SKM-1 treated with dmso at 0.1 percent for 144 hours (cell line): ENCODE data around the gene NCK1.

Source experiments
- DNase-seq: peaks from one replicate; lab custom pipeline; 2025; ENCODE audit not compliant: unreplicated experiment; lab: John Stamatoyannopoulos, UW

Gene NCK1

DNA sequence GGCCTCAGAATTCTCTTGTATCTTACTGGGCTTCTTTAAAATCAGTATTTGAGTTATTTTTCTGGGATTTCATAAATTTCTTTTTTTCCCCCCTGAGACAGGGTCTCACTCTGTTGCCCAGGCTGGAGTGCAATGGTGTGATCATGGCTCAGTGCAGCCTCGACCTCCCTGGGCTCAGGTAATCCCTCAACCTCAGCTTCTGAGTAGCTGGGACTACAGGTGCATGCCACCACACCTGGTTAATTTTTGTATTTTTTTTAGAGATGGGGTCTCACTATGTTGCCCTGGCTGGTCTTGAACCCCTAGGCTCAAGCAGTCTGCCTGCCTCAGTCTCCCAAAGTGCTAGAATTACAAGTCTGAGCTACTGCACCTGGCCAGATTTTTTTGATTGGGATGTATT, 43.5 kb downstream of the NCK1 start:
- DNase-seq, result no peak

- DNase-seq, result no peak
These were observed 44.7 kb downstream of the NCK1 start for GRCh38 chr3:136906725-136907124.

DNA sequence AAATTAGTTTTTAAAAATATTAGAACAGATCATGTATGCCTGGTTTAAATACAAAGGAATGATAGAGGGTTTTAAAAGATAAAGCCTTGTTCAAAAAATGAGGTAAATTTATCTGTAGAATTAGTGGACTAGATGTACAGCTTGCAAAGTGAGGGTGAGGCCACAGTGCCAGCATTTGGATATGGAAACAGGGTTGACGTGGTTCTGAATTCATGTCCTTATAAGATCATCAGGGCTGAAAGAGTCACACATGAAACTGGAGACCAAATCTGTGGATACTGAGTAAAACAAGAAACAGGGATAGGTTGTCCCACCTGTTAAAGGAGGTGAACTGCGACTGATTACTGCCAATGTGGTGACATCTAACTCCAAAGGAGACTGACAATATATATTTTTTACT, 46.3 kb downstream of the NCK1 start:
- DNase-seq, result no peak

DNA sequence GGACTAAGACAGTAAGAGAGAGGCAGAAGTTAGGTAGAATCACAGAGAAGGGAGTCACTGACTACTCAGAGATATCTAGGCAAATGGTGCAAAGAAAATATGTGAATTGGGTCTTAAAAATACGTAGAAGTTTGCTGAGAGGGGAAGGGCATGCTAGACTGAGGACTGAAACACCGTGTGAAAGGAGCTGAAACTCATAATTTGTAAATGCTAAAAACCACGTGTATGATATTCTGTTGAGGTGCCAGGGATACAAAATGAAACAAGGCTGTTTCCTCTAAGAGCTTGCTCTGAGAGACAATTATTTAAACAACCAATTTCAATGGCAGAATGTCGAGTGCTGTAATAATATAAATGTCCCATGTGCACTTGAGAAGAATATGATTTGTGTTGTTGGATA, 47.2 kb downstream of the NCK1 start:
- DNase-seq, result no peak

- no peak for DNase-seq
These were observed 48.7 kb downstream of the NCK1 start for GRCh38 chr3:136910697-136911096.

DNA sequence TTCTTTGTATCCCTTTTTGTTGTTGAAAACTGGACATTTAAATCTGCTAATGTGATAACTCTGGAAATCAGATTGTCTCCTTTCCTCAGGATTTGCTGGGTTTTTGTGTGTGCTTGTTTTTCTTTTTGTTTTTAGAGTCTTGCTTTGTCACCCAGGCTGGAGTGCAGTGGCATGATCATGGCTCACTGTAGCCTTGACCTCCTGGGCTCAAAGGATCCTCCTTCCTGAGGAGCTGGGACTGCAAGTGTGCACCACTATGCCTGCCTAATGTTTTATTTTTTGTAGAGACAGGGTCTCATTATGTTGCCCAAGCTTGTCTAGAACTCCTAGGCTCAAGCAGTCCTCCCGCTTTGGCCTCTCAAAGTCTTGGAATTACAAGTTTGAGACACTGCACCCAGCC, 51.2 kb downstream of the NCK1 start:
- no peak for DNase-seq

GRCh38 chr3:136914739-136915138, 52.7 kb downstream of the NCK1 start:
- no peak for DNase-seq

GRCh38 chr3:136916223-136916622, 54.2 kb downstream of the NCK1 start:
- no peak for DNase-seq

GRCh38 chr3:136919799-136920580, 58.0 kb downstream of the NCK1 start:
- no peak for DNase-seq

- DNase-seq, result no peak
These were observed 59.0 kb downstream of the NCK1 start for GRCh38 chr3:136920904-136921611.

GRCh38 chr3:136925425-136926190, 63.6 kb downstream of the NCK1 start:
- no peak for DNase-seq

DNA sequence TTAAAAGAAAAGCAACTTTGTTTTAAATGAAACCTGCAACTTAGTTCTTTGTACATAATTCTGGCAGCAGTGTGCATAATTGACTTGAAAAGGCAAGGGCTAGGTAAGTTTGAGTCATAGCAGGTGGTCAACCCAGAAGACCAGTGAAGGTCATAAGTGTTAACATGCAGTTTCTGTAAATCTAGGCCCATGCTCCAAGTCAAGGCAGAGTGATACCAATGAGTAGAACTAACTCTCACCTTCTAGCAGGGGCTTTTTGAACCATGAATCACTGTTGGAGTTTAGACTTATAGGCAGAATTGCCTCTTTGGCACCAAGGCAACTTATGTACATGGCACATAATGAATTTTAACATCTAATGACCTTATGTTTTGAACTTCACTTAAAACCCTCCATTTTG, 66.2 kb downstream of the NCK1 start:
- DNase-seq, result no peak

DNA sequence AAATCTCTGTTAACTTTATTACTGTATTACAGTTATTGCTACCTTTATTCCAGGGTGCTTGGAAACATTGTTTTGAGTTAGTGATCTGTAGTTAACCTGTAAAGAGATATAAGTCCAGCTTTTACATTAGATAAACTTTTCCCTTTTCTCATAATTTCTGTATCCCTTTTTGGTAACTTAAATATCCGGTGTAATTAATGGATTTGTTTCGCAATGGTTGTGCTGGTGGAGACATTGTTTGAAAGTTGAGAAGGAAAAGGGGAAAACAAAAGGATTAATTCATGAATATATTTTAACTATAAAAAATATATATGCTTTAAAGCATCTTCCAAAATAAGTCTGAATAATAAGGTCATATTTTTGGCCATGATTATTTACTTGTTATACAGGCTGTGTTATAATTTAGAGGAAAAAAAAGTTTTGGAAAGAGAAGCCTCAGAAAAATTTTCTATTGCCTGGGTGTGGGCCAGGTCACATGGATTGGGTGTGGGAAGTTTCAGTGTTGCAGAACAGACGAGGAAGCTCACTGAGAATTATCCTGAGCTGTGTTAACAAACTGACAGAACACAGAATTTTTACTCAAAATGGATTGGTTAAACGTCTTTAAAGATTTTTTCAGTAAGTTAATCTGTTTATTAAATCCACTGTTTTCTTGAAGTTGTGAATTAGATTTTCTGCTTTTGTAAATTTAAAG, 68.1 kb downstream of the NCK1 start:
- no peak for DNase-seq

- DNase-seq, result no peak
These were observed 69.6 kb downstream of the NCK1 start for GRCh38 chr3:136931606-136932005.

GRCh38 chr3:136932523-136932922, 70.5 kb downstream of the NCK1 start:
- DNase-seq, result no peak

DNA sequence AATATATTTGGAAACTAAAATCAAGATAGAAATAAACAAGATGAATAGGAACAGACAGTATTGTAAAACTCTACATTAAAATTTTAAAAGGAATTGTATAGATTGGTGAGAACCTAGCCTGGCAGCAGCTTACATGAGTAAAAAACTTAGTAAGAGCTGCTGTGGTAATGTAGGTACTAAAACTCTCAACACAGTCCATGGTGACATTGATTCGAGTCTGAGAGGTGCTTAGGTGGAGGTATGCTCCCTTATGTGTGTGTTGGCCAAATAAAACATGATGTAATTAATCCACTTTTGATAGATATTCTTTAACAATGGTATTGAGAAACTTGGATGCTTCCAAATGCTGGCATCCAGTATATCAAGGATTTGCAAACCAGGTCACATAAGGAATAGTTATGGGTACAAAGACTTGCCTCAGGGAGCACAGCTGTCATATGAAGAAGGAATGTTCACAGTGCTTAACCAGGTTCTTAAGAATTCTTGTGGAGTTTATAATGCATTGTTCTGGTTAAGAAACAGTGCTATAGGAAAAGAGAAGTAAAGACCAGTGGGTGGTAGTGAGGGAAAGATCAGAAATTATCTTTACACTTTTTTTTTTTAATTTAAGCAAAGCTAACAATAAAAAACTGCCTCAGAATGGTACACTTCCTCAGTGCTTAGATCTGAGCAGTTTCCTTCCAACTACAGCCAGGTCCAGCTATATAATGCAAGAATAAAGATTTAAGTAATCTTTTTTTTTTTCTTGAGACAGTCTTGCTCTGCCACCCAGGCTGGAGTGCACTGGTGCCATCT, 71.2 kb downstream of the NCK1 start:
- no peak for DNase-seq

DNA sequence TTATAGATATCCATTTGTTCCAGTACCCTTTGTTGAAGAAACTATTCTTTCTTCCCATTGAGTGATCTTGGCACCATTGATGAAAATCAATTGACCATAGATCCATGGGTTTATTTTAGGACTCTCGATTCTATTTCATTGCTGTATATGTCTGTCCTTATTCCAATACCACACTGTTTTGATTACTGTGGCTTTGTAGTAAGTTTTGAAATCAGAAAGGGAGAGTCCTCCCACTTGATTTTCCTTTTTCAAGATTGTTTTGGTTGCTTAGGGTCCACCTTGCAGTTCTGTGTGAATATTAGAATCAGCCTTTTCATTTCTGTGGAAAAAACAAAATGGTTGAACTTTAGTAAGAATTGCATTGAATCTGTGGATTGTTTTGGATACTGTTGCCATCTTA, 75.2 kb downstream of the NCK1 start:
- no peak for DNase-seq

DNA sequence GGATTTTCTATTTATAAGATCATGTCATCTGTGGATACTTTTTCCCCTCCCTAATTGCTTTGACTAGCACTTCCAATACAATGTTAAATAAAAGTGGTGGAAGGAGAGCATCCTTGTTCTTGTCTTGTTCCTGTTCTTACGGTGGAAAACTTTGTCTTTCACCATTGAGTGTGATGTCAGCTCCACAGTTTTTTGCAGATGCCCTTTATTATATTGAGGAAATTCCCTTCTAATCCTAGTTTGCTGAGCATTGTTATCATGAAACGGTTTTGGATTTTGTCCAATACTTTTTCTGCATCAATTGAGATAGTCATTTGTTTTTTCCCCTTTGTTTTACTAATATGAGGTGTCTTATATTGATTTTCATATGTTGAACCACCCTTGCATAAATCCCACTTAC, 75.8 kb downstream of the NCK1 start:
- no peak for DNase-seq

GRCh38 chr3:136938334-136938733, 76.3 kb downstream of the NCK1 start:
- no peak for DNase-seq

DNA sequence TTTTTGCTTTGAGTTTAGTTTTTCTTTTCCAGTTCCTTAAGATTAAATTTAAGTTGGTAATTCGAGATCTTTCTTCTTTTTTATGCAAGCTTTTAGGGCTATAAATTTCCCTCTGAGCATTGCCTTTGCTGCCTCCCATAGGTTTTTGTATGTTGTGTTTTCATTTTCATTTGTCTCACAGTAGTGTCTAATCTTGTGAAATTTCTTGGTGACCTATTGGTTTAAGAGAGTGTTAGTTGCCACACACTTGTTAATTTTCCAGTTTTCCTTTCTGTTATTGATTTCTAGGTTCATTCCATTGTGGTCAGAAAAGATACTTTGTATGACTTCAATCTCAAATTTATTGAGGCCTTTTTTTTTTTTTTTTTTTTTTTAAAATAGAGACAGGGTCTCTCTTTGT, 77.5 kb downstream of the NCK1 start:
- DNase-seq, result no peak

GRCh38 chr3:136942803-136943202, 80.8 kb downstream of the NCK1 start:
- no peak for DNase-seq
